SK-N-SH treated with all-trans-retinoic acid at 6 μM for 48 hours (cell line): ENCODE results near the gene ABRAXAS1.

Experiments
- ATAC-seq: fragments of 200-7000 bp; cut with Tn5 transposase; 3 replicates; pipeline ENCODE4 v1.9.1; 2020; ENCODE audit warnings: mild to moderate bottlenecking, moderate library complexity
- ARNTL ChIP-seq: fragments of 450-650 bp; formaldehyde crosslinking; IDR thresholded peaks from 2 replicates; pipeline ENCODE4 v1.5.0; 2020; ENCODE audit warnings: low read depth, mild to moderate bottlenecking, moderate library complexity, borderline replicate concordance
- BACH2 ChIP-seq: fragments of 250-450 bp; sonication (Bioruptor Pico); IDR thresholded peaks from 2 replicates; pipeline ENCODE4 v1.9.0; 2021; ENCODE audit warnings: mild to moderate bottlenecking, borderline replicate concordance
- CSDC2 ChIP-seq: fragments of 250-450 bp; sonication (Bioruptor Pico); IDR thresholded peaks from 2 replicates; pipeline ENCODE4 v1.5.0; 2020; ENCODE audit warnings: mild to moderate bottlenecking, moderate library complexity
- GLIS3 ChIP-seq: fragments of 250-450 bp; sonication (Bioruptor Pico); IDR thresholded peaks from 2 replicates; pipeline ENCODE4 v1.5.0; 2020; ENCODE audit warnings: mild to moderate bottlenecking, moderate library complexity
- ISL1 ChIP-seq: fragments of 250-450 bp; sonication (Bioruptor Pico); IDR thresholded peaks from 2 replicates; pipeline ENCODE4 v2.1.2; 2022; ENCODE audit warnings: mild to moderate bottlenecking, moderate library complexity
- OSR1 ChIP-seq: fragments of 250-450 bp; sonication (Bioruptor Pico); IDR thresholded peaks from 2 replicates; pipeline ENCODE4 v1.8.0; 2022; ENCODE audit warnings: moderate library complexity, mild to moderate bottlenecking, inconsistent platforms
- PATZ1 ChIP-seq: fragments of 250-450 bp; sonication (Bioruptor Pico); IDR thresholded peaks from 2 replicates; pipeline ENCODE4 v1.8.0; 2020; ENCODE audit warnings: mild to moderate bottlenecking, moderate library complexity, borderline replicate concordance
- PPARA ChIP-seq: fragments of 250-450 bp; sonication (Bioruptor Pico); IDR thresholded peaks from 2 replicates; pipeline ENCODE4 v1.5.0; 2020; ENCODE audit warnings: mild to moderate bottlenecking, borderline replicate concordance
- RARB ChIP-seq: fragments of 250-450 bp; sonication (Bioruptor Pico); IDR thresholded peaks from 2 replicates; pipeline ENCODE4 v1.8.0; 2021; ENCODE audit warnings: mild to moderate bottlenecking, moderate library complexity
- SNAI2 ChIP-seq: fragments of 250-450 bp; sonication (Bioruptor Pico); IDR thresholded peaks from 2 replicates; pipeline ENCODE4 v1.5.0; 2020; ENCODE audit warnings: mild to moderate bottlenecking, moderate library complexity
- TOX ChIP-seq: fragments of 250-450 bp; sonication (Bioruptor Pico); IDR thresholded peaks from 2 replicates; pipeline ENCODE4 v1.8.0; 2021; ENCODE audit warnings: mild to moderate bottlenecking, moderate library complexity, borderline replicate concordance
- ZC3H10 ChIP-seq: fragments of 250-450 bp; sonication (Bioruptor Pico); IDR thresholded peaks from 2 replicates; pipeline ENCODE4 v1.5.1; 2021; ENCODE audit warnings: mild to moderate bottlenecking, moderate library complexity
- ZFP3 ChIP-seq: fragments of 250-450 bp; sonication (Bioruptor Pico); IDR thresholded peaks from 2 replicates; pipeline ENCODE4 v1.5.0; 2020; ENCODE audit warnings: mild to moderate bottlenecking, moderate library complexity
- ZFP30 ChIP-seq: fragments of 450-650 bp; formaldehyde crosslinking; IDR thresholded peaks from 2 replicates; pipeline ENCODE4 v1.5.0; 2022; ENCODE audit warnings: mild to moderate bottlenecking, moderate library complexity
- ZNF565 ChIP-seq: fragments of 450-650 bp; formaldehyde crosslinking; conservative IDR thresholded peaks from 2 replicates; pipeline ENCODE4 v1.5.0; 2020; ENCODE audit warnings: low read depth, mild to moderate bottlenecking, moderate library complexity
- ZNF8 ChIP-seq: fragments of 450-650 bp; formaldehyde crosslinking; IDR thresholded peaks from 2 replicates; pipeline ENCODE4 v1.5.0; 2020; ENCODE audit warnings: mild to moderate bottlenecking, moderate library complexity
- TF ChIP-seq, protein P1 (sequence below): fragments of 250-450 bp; sonication (Bioruptor Pico); IDR thresholded peaks from 2 replicates; pipeline ENCODE4 v1.5.1; 2020; ENCODE audit warnings: low read depth, mild to moderate bottlenecking, moderate library complexity
- TF ChIP-seq, protein P2 (sequence below): fragments of 250-450 bp; sonication (Bioruptor Pico); IDR thresholded peaks from 2 replicates; pipeline ENCODE4 v1.8.0; 2021; ENCODE audit warnings: low read depth, mild to moderate bottlenecking, moderate library complexity, borderline replicate concordance
- TF ChIP-seq, protein P3 (sequence below): fragments of 250-450 bp; sonication (Bioruptor Pico); IDR thresholded peaks from 2 replicates; pipeline ENCODE4 v1.5.1; 2021; ENCODE audit warnings: mild to moderate bottlenecking, moderate library complexity

Gene ABRAXAS1

GRCh38 chr4:83486457-83487129 is 1.7 kb upstream of the ABRAXAS1 start:
- ATAC-seq, result no peak
- TF ChIP-seq, protein P1, sequence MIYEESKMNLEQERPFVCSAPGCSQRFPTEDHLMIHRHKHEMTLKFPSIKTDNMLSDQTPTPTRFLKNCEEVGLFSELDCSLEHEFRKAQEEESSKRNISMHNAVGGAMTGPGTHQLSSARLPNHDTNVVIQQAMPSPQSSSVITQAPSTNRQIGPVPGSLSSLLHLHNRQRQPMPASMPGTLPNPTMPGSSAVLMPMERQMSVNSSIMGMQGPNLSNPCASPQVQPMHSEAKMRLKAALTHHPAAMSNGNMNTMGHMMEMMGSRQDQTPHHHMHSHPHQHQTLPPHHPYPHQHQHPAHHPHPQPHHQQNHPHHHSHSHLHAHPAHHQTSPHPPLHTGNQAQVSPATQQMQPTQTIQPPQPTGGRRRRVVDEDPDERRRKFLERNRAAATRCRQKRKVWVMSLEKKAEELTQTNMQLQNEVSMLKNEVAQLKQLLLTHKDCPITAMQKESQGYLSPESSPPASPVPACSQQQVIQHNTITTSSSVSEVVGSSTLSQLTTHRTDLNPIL (CRISPR knock-in tag), result no peak
- TF ChIP-seq ZNF8 (CRISPR knock-in tag), result no peak
- no peak for TF ChIP-seq ZNF565
- no peak for TF ChIP-seq BACH2 (CRISPR knock-in tag)
- TF ChIP-seq, protein P2, sequence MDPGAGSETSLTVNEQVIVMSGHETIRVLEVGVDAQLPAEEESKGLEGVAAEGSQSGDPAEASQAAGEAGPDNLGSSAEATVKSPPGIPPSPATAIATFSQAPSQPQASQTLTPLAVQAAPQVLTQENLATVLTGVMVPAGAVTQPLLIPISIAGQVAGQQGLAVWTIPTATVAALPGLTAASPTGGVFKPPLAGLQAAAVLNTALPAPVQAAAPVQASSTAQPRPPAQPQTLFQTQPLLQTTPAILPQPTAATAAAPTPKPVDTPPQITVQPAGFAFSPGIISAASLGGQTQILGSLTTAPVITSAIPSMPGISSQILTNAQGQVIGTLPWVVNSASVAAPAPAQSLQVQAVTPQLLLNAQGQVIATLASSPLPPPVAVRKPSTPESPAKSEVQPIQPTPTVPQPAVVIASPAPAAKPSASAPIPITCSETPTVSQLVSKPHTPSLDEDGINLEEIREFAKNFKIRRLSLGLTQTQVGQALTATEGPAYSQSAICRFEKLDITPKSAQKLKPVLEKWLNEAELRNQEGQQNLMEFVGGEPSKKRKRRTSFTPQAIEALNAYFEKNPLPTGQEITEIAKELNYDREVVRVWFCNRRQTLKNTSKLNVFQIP (CRISPR knock-in tag), result no peak
- no peak for TF ChIP-seq ISL1 (CRISPR knock-in tag)

- no peak for ATAC-seq
- TF ChIP-seq SNAI2 (CRISPR knock-in tag) (no peak), ZC3H10 (CRISPR knock-in tag) (no peak), BACH2 (CRISPR knock-in tag) (no peak), ISL1 (CRISPR knock-in tag) (no peak), ZFP30 (CRISPR knock-in tag) (no peak), GLIS3 (CRISPR knock-in tag) (no peak), TOX (CRISPR knock-in tag) (no peak), ZNF565 (no peak), CSDC2 (CRISPR knock-in tag) (no peak), ZFP3 (CRISPR knock-in tag) (no peak), PATZ1 (CRISPR knock-in tag) (no peak), RARB (no peak)
- TF ChIP-seq, protein P1 (CRISPR knock-in tag), result no peak
- TF ChIP-seq, protein P2 (CRISPR knock-in tag), result no peak
Observed at GRCh38 chr4:83473966-83474365, 10.9 kb downstream of the ABRAXAS1 start.

DNA sequence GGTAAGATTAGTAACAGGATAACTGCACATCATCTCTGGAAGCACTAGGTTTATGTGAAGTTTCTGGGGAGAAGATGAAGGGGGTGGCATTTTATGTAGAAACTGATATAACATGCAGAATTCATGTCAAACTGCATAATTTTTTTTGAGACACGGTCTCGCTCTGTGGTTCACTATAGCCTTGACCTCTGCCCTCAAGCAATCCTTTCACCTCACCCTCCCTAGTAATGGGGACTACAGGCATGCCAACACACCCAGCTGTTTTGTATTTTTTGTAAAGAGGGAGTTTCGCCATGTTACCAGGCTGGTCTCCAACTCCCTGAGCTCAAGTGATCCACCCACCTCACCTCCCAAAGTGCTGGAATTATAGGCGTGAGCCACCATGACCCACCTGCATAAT is 11.5 kb downstream of the ABRAXAS1 start:
- no peak for ATAC-seq
- TF ChIP-seq ARNTL (no peak), BACH2 (CRISPR knock-in tag) (no peak), ZFP30 (CRISPR knock-in tag) (no peak), PPARA (CRISPR knock-in tag) (no peak), CSDC2 (CRISPR knock-in tag) (no peak)
- TF ChIP-seq, protein P1 (CRISPR knock-in tag), result no peak
- TF ChIP-seq, all 23 proteins: peak for 0

DNA sequence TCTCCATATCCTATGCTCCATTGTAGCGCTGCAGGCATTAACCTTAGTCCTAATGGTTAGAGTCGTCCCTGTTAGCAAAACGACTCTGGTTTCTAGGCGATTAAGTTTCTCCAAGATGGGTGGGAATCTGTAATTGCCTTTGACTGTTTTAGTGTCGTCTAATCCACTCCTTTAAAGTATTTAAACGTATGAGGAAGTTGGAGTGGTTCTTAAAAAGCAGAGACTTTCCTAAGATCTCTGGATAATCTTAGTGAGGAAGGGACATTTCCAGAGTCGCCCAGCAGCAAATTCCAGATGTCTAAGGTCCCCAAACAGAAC is 28.8 kb downstream of the ABRAXAS1 start:
- ATAC-seq, result no peak

More for the DNA sequence above, 28.8 kb downstream of the ABRAXAS1 start:
- TF ChIP-seq SNAI2 (CRISPR knock-in tag) (no peak), ZC3H10 (CRISPR knock-in tag) (no peak), PPARA (CRISPR knock-in tag) (no peak), TOX (CRISPR knock-in tag) (no peak), OSR1 (CRISPR knock-in tag) (no peak), ZFP3 (CRISPR knock-in tag) (no peak), CSDC2 (CRISPR knock-in tag) (no peak)
- TF ChIP-seq, protein P3, sequence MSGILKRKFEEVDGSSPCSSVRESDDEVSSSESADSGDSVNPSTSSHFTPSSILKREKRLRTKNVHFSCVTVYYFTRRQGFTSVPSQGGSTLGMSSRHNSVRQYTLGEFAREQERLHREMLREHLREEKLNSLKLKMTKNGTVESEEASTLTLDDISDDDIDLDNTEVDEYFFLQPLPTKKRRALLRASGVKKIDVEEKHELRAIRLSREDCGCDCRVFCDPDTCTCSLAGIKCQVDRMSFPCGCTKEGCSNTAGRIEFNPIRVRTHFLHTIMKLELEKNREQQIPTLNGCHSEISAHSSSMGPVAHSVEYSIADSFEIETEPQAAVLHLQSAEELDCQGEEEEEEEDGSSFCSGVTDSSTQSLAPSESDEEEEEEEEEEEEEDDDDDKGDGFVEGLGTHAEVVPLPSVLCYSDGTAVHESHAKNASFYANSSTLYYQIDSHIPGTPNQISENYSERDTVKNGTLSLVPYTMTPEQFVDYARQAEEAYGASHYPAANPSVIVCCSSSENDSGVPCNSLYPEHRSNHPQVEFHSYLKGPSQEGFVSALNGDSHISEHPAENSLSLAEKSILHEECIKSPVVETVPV (CRISPR knock-in tag), result no peak
